Panc1 (cell line): Measurements from ENCODE around the gene TMEM63B.

Source experiments
- POLR2AphosphoS5 ChIP-seq: IDR thresholded peaks from 2 replicates; pipeline ENCODE4 v1.6.1; 2012; ENCODE audit warnings: mild to moderate bottlenecking, low read depth, low read length, moderate library complexity
- TF ChIP-seq, protein P1 (sequence below): fragments of 450-650 bp; IDR thresholded peaks from 2 replicates; pipeline ENCODE4 v1.5.1; 2017; ENCODE audit warnings: mild to moderate bottlenecking
- TF ChIP-seq, protein P2 (sequence below), 2 experiments: IDR thresholded peaks; 2 replicates each; pipeline ENCODE4 v1.6.1; 2011 to 2012; ENCODE audit warnings: low read depth in 2 of 2, control low read depth in 1 of 2, low read length in 1 of 2, mild to moderate bottlenecking in 1 of 2, moderate library complexity in 1 of 2; ENCODE audit not compliant: insufficient read depth in 1 of 2

DNA sequence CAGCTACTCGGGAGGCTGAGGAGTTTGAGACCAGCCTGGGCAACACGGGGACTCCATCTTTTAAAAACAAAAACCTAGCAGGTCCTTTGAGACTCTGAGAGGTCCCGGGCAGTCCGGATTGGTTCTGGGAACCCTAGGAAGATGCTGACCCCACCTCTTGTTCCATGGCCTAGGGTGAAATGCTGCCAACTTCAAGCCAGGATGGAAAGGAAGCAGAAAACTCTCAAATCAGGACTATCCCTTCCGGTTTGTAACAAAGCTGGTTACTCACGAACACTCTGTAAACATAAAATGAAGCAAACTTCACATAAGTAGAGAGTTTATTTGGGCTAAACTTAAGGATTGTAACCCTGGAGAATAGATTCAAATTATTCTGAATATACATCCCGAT, 59.3 kb downstream of the TMEM63B start:
- TF ChIP-seq, protein P1, sequence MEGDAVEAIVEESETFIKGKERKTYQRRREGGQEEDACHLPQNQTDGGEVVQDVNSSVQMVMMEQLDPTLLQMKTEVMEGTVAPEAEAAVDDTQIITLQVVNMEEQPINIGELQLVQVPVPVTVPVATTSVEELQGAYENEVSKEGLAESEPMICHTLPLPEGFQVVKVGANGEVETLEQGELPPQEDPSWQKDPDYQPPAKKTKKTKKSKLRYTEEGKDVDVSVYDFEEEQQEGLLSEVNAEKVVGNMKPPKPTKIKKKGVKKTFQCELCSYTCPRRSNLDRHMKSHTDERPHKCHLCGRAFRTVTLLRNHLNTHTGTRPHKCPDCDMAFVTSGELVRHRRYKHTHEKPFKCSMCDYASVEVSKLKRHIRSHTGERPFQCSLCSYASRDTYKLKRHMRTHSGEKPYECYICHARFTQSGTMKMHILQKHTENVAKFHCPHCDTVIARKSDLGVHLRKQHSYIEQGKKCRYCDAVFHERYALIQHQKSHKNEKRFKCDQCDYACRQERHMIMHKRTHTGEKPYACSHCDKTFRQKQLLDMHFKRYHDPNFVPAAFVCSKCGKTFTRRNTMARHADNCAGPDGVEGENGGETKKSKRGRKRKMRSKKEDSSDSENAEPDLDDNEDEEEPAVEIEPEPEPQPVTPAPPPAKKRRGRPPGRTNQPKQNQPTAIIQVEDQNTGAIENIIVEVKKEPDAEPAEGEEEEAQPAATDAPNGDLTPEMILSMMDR, result no peak
- TF ChIP-seq, protein P2, sequence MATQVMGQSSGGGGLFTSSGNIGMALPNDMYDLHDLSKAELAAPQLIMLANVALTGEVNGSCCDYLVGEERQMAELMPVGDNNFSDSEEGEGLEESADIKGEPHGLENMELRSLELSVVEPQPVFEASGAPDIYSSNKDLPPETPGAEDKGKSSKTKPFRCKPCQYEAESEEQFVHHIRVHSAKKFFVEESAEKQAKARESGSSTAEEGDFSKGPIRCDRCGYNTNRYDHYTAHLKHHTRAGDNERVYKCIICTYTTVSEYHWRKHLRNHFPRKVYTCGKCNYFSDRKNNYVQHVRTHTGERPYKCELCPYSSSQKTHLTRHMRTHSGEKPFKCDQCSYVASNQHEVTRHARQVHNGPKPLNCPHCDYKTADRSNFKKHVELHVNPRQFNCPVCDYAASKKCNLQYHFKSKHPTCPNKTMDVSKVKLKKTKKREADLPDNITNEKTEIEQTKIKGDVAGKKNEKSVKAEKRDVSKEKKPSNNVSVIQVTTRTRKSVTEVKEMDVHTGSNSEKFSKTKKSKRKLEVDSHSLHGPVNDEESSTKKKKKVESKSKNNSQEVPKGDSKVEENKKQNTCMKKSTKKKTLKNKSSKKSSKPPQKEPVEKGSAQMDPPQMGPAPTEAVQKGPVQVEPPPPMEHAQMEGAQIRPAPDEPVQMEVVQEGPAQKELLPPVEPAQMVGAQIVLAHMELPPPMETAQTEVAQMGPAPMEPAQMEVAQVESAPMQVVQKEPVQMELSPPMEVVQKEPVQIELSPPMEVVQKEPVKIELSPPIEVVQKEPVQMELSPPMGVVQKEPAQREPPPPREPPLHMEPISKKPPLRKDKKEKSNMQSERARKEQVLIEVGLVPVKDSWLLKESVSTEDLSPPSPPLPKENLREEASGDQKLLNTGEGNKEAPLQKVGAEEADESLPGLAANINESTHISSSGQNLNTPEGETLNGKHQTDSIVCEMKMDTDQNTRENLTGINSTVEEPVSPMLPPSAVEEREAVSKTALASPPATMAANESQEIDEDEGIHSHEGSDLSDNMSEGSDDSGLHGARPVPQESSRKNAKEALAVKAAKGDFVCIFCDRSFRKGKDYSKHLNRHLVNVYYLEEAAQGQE (IDR thresholded peaks at IDR 0.05; ENCODE audit: insufficient read depth in 1 of 2, low read depth in 2 of 2, low read length in 1 of 2), result no peak
- no peak for TF ChIP-seq POLR2AphosphoS5
